Measurements from ENCODE around the gene CHCHD2. TPM values are rescaled to one million over a fixed set of nuclear protein-coding genes. Genes with fewer than 3 reads are reported as not detected.

CHCHD2 gene
- total and polyA plus RNA-seq, 2 of the 8 experiments (the other 6 are each of a cell fraction or from before 2014, with no cell fraction given): 112 to 300 TPM

GRCh38 chr7:56063500-56063881, 42.8 kb downstream of the CHCHD2 start:
- Histone ChIP-seq H2AK5ac (ENCODE audit: low read depth, low read length) (no peak overlapping the region), H3K56ac (replicated peaks; ENCODE audit: insufficient read length, low read depth, low read length) (no peak overlapping the region), H3K79me1 (ENCODE audit: low read depth, low read length) (no peaks in the 10 kb centered on the region), H2BK12ac (ENCODE audit: low read depth, low read length) (no peak overlapping the region), H3K9ac (replicated peaks in 1 of 4; ENCODE audit: extremely low read depth in 1 of 4, low read depth in 3 of 4, low read length in 3 of 4) (peak overlapping the region in 1 of 4 experiments; percentile 88; a peak in 1 of 7 replicates), H2AFZ (ENCODE audit: low read length) (no peak overlapping the region), H2BK20ac (ENCODE audit: low read length) (no peak overlapping the region), H4K8ac (ENCODE audit: extremely low read depth, insufficient read depth, low read length) (no peak overlapping the region), H3K4me1 (replicated peaks in 1 of 4; ENCODE audit: control insufficient read depth in 3 of 4, insufficient read depth in 4 of 4, low read length in 3 of 4) (peaks cover 0 to 6% (median 0%) of the 10 kb centered on the region in 4 experiments; a peak in 1 of 7 replicates), H3K27ac (ENCODE audit: low read depth, low read length) (peak overlapping the region; percentile 24; the same call in 1 of the 2 replicates), H2BK120ac (replicated peaks; ENCODE audit: low read depth, low read length) (no peak overlapping the region), H3K36me3 (ENCODE audit: control insufficient read depth in 2 of 4, insufficient read depth in 4 of 4, low read length in 3 of 4) (peaks cover 15 to 56% (median 43%) of the 10 kb centered on the region in 4 experiments), H3K23me2 (ENCODE audit: low read depth, low read length) (no peaks in the 10 kb centered on the region), H3K27me3 (replicated peaks in 1 of 4; ENCODE audit: control insufficient read depth in 3 of 4, extremely low read depth in 1 of 4, insufficient read depth in 3 of 4, low read length in 3 of 4) (no peaks in the 10 kb centered on the region), H3K18ac (ENCODE audit: extremely low read depth, low read length) (no peak overlapping the region), H3K9me3 (ENCODE audit: insufficient read depth in 2 of 2, low read depth in 1 of 2, low read length in 1 of 2) (no peaks in the 10 kb centered on the region), H3K4me2 (ENCODE audit: insufficient read depth in 1 of 2, low read depth in 2 of 2, low read length in 2 of 2) (peak overlapping the region; percentile 41 to 75; a peak in 3 of 4 replicates), H2BK15ac (ENCODE audit: low read length) (no peak overlapping the region), H4K5ac (ENCODE audit: insufficient read length, low read depth, low read length) (no peak overlapping the region), H3K4me3 (ENCODE audit: extremely low read depth in 1 of 4, insufficient read depth in 2 of 4, low read depth in 3 of 4, low read length in 4 of 4) (peak overlapping the region in 2 of 4 experiments; percentile 76 to 83; a peak in 4 of 8 replicates), H3K4ac (replicated peaks; ENCODE audit: insufficient read length, low read depth, low read length) (no peak overlapping the region), H3K23ac (ENCODE audit: insufficient read length) (no peak overlapping the region), H4K20me1 (replicated peaks in 1 of 2; ENCODE audit: control insufficient read depth in 1 of 2, insufficient read depth in 2 of 2, low read length in 2 of 2) (no peaks in the 10 kb centered on the region), H3K79me2 (ENCODE audit: control insufficient read depth in 1 of 2, insufficient read depth in 2 of 2, low read length in 2 of 2) (peaks cover 0 to 5% of the 10 kb centered on the region in 2 experiments; a peak in 2 of 4 replicates), H3K14ac (ENCODE audit: insufficient read length) (no peak overlapping the region), H4K91ac (replicated peaks; ENCODE audit: insufficient read length, low read length) (no peak overlapping the region), H2BK5ac (ENCODE audit: low read depth, low read length) (no peak overlapping the region)
- TF ChIP-seq GTF2F1 (IDR thresholded peaks at IDR 0.05; ENCODE audit: borderline replicate concordance, low read depth, low read length): no peak
- peak; percentile 6; the same call in 1 of the 2 replicates for TF ChIP-seq SP1 (IDR thresholded peaks at IDR 0.05; ENCODE audit: low read depth, low read length)
- peak; percentile 52; the same call in 1 of the 2 replicates for TF ChIP-seq POLR2AphosphoS5 (IDR thresholded peaks at IDR 0.05; ENCODE audit: low read depth, low read length)
- DNase-seq (ENCODE audit: low read depth in 1 of 2, low spot score in 2 of 2) (no peak), FAIRE-seq (no peak)
- POLR2A ChIA-PET (ENCODE audit: partially characterized antibody): interaction anchor here (1.0 to 44.4 kb wide), 9 partner anchors 9 to 98 kb away, joined by 3 to 869 read pairs (median 7); partner anchors contain the start of genes CCT6A and PSPH
- CTCF ChIA-PET (ENCODE audit: partially characterized antibody): interaction anchor here (0.6 kb wide), 1 partner anchor 15 kb away, joined by 3 read pairs; no protein-coding TSS in a partner anchor
- 84% methylated on average over 7 of the region's 7 CpGs; no CpG with 5 or more reads in 1 of the 2 experiments for WGBS, 2 experiments (ENCODE audit: extremely low coverage in 1 of 2, insufficient coverage in 1 of 2, insufficient read length in 1 of 2, insufficient replicate concordance in 2 of 2, low coverage in 1 of 2, low lambda C conversion rate in 2 of 2, missing lambda C conversion rate in 1 of 2)

Measured in H1 (cell line).